ENCODE data around the gene PDS5B.
"Not testable (repeated sequence)": the region's sequence is repeated elsewhere in the genome, so short reads cannot be mapped to it uniquely, and the experiment has no call there.

PDS5B gene

DNA sequence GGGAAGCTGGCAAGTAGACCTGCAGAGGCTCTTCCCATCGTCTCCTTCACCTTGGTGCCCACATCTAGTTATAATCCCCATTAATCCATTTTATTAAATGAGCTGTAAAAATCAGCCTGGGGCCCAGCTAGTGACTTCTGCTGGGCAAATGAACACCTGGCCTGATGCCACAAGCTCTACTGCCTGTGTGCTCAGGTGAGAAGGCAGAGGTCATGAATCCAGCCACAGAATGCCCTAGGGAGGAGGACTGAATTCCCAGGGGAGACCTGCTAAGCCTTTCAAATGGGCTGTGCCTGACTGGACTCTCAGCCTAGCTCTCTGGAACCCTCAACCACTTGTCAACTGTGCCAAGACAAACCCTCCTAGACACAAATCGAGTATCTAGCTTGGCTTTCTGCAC, 74.0 kb downstream of the PDS5B start:
- no peak for DNase-seq

GRCh38 chr13:32661685-32662084, 75.4 kb downstream of the PDS5B start:
- DNase-seq = no peak

DNA sequence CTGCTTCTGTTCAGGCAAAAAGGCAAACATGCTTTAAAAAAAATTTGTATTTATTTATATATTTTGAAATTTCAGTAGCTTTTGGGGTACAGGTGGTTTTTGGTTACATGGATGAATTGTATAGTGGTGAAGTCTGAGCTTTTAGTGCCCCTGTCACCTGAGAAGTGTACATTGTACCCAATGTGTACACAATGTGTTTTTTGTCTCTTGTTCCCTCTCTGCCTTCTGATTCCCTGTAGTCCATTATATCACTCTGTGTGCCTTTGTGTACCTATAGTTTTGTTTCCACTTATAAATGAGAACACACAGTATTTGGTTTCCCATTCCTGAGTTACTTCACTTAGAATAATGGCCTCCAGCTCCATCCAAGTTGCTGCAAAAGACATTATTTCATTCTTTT, 77.4 kb downstream of the PDS5B start:
- no peak for DNase-seq

- DNase-seq = no peak
Measured at GRCh38 chr13:32666990-32667571, 80.8 kb downstream of the PDS5B start.

DNA sequence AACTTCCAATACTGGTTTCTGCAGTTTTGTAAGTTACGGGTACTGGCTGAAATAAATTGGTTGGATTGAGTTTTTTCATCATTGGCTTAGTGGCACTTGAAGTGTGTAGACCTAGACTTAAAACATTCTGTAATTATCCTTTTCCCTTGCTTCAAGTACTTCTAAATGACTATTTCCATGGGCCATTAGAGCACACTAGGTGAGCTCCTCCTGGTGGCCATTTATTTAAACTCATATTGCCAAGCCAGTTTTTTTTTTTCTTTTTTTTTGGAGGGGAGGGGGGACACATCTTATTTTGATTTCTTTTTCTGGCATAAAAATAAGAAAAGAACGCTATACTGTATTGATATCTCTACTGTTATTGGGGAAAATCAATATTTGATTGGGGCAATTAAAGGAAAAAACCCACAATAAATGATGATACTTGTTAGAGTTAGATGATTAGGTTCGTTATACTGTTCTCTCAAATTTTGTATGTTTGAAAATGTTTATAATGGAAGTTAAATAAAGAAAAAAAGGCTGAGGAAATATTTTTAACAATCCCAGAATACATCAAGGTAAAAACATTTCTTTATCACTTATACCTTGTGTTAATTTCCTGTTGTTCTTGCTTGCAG, 82.9 kb downstream of the PDS5B start:
- peak; percentile 52 for DNase-seq

GRCh38 chr13:32674503-32674902, 88.3 kb downstream of the PDS5B start:
- no peak for DNase-seq

GRCh38 chr13:32676242-32676641, 90.0 kb downstream of the PDS5B start:
- DNase-seq = no peak

- no peak for DNase-seq
Measured at GRCh38 chr13:32682130-32682529, 95.9 kb downstream of the PDS5B start.

DNA sequence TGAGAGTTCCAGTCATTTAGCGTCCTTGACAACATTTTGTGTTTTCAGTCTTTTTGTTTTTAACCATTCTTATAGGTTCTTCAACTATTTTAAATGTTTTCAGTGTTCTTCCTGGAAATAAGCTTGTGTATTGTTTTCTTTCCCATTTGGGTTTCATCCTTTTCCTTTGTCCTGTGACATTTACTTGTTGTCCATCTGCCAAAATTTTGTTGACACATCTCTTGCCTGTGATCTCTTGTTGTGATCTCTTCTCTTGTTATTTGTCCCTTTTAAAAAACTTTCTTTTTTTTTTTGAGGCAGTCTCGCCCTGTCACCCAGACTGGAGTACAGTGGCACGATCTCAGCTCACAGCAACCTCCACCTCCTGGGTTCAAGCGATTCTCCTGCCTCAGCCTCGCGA, 96.5 kb downstream of the PDS5B start:
- no peak for DNase-seq

DNA sequence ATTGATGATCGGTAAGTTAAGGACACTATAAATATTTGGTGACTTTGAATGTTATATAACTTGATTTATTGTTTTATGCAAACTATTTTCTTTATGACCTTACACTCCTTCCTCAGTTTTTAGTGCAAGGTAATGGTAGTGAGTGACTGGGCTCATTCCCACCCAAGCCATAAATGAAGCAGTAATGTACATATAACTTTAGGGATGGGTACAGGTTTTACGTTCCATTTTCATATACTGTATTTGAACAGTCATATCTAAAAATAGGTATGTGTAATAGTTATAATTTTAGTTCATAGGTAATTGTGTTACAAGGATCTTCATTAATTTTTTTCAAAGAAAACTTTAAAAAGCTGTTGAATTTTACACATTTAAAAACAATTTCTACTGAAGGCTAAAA, 101.0 kb downstream of the PDS5B start:
- no peak for DNase-seq

- DNase-seq = no peak
Measured at GRCh38 chr13:32695602-32696250, 109.5 kb downstream of the PDS5B start.

GRCh38 chr13:32707471-32707870, 121.2 kb downstream of the PDS5B start:
- no peak for DNase-seq

DNA sequence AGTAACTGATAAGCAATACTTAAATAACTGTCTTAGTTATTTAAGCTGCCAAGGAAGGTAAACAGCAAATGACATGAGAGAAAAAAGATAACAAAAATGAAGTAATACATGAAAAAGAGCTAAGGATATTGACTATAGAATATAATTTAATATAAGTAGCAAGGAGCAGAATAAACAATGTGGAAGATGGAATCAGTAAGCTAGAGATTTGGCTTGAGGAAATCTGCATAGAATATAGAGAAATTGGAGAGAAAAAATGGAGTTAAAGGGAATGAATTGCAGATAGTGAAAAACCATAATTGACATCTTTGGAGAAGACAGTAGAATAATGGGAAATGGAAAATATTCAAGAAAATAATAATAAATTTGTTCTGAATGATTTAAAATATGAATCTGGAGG, 127.1 kb downstream of the PDS5B start:
- DNase-seq = no peak

- DNase-seq = not testable (repeated sequence)
Measured at GRCh38 chr13:32716201-32716600, 129.9 kb downstream of the PDS5B start.

DNA sequence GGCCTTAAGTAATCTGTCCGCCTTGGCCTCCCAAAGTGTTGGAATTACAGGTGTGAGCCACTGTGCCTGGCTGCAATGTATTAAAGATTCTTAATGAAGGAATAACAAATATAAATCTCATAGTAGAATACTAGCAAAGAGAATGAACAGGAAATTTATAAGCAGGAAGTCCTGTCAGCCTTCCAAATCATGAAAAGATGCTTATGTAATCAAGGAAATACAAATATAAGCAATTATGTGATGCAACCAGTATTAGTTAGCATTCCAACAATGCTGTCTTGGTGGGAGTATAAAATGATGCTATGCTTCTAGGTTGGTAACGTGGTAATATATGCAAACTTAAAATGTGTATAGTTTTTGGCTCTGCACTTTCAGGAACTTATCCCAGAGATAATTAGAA, 133.8 kb downstream of the PDS5B start:
- DNase-seq = no peak

- DNase-seq = not testable (repeated sequence)
Measured at GRCh38 chr13:32721131-32722034, 135.1 kb downstream of the PDS5B start.

DNA sequence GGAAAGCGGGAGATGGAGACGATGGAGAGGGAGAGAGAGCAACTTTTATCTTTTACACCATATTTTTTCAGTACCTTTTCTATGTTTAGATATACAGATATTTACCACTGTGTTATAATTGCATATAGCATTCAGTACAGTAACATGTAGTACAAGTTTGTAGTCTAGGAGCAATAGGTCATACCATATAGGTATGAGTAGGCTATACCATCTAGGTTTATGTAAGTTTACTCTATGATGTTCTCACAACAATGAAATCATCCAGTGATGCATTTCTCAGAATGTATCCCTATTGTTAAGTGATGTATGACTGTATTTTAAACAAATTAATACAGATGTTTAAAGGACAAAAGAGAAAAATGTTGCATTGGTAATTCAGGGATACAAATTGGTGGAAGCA, 136.1 kb downstream of the PDS5B start:
- DNase-seq = no peak

DNA sequence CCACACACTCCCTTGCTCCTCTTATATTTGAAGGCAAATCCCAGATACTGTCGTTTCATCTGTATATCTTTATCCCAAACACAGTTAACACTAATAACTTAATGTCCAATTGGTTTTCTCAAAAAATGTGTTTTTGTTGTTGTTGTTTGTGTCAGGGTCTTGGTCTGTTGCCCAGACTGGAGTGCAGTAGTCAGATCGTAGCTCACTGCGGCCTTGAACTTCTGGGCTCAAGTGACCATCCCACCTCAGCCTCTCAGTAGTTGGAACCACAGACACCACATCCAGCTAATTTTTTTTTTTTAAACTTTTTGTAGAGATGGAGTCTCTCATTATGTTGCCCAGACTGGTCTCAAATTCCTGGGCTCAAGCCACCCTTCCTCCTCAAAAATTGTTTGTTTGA, 137.7 kb downstream of the PDS5B start:
- no peak for DNase-seq

DNA sequence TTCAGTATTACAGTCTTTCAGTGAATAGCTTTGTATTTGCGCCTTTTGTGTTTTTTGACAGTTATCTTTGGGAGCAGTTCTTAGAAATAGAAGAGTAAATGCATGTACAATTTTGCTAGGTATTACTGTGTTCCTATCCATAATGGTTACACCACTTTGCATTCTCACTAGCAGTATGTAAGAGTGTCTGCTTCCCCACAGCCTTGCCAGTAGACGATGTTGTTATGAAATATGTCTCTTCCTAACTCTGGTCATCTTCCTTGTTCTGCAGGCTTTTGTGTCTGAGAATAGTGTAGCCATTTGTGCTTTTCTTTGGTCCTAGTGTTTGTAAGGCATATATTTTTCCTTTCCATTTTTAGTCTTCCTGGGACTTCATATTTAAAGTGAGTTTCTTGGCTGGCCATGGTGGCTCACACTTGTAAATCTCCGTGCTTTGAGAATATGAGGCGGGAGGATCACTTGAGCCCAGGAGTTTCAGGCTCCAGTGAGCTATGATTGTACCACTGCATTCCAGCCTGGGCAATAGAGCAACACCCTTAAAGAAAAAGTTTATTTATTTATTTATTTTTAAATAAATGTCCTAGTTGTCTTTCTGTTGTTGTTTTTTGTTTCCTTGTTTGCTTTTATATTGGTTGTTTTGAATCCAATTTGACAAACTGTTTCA, 140.3 kb downstream of the PDS5B start:
- DNase-seq = no peak

DNA sequence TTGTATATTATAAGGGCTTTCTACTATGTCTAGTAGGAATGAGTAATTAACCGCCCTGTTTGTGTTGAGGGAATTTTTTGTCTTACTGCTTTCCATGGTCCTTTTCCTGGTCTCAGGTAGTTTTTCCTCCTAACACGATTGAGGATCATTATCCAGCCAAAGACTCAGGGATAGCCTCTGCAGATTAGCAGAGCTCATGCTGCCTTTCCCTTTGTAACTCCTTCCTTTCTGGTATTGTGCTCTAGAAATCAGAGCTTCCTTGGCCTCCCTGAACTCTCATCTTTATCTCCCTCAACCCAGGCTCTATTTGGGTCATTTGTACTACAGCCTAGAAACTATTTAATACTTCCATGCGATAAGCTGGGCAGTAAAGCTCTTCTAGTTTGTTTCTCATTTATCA, 142.1 kb downstream of the PDS5B start:
- no peak for DNase-seq

GRCh38 chr13:32729097-32729496, 142.8 kb downstream of the PDS5B start:
- DNase-seq = not testable (repeated sequence)

- DNase-seq = no peak
Measured at GRCh38 chr13:32731074-32731473, 144.8 kb downstream of the PDS5B start.

DNA sequence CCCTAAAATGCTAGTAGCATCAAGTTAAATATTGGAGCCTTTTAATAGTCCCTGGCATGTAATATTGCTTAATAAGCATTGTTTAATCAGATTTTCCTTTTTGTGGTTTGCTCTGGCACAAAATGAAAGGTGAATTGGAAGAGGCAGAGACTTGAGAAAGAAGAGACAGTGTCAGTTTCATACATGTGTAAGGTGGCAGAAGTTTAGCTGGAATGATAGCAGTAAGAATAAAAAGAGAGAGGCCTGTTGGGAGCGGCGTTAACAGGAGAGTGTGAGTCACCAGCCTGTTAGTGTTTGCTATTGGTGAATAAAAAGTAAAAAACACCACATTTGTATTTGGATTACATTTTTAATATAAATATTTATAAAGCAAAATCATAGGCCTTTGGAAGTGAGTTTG, 145.3 kb downstream of the PDS5B start:
- DNase-seq = no peak
